ENCODE measurements around the gene DDIT3.

The DDIT3 gene

GRCh38 chr12:57479376-57480115, 40.8 kb downstream of the DDIT3 start, which contains the start of gene ARHGAP9:
TSS of gene ARHGAP9 (minus strand) at chr12:57479866. CDS start at chr12:57479406, 460 bp downstream.
- peak; percentile 71 for DNase-seq

DNA sequence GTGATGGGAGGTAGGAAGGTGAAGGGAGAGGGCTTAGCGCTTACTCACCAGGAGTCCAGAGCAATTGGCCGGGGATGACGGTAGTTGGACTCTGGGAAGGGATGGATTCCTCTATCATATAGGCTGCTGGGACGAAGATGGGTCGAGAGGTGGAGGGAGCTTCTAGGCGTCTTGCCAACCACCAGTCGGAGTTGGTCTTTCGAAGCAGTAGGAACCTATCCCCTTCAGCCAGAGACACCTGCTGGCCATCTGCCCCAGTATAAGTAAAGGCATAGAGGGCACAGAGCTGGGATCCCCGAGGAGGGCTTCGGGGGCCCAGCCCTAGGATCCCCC, 41.3 kb downstream of the DDIT3 start:
- DNase-seq: no peak

GRCh38 chr12:57477710-57478681, 42.3 kb downstream of the DDIT3 start:
- DNase-seq: peak; percentile 60

GRCh38 chr12:57476993-57477709, 43.2 kb downstream of the DDIT3 start:
- no peak for DNase-seq

GRCh38 chr12:57476162-57476992, 43.9 kb downstream of the DDIT3 start:
- DNase-seq: peak; percentile 87

DNA sequence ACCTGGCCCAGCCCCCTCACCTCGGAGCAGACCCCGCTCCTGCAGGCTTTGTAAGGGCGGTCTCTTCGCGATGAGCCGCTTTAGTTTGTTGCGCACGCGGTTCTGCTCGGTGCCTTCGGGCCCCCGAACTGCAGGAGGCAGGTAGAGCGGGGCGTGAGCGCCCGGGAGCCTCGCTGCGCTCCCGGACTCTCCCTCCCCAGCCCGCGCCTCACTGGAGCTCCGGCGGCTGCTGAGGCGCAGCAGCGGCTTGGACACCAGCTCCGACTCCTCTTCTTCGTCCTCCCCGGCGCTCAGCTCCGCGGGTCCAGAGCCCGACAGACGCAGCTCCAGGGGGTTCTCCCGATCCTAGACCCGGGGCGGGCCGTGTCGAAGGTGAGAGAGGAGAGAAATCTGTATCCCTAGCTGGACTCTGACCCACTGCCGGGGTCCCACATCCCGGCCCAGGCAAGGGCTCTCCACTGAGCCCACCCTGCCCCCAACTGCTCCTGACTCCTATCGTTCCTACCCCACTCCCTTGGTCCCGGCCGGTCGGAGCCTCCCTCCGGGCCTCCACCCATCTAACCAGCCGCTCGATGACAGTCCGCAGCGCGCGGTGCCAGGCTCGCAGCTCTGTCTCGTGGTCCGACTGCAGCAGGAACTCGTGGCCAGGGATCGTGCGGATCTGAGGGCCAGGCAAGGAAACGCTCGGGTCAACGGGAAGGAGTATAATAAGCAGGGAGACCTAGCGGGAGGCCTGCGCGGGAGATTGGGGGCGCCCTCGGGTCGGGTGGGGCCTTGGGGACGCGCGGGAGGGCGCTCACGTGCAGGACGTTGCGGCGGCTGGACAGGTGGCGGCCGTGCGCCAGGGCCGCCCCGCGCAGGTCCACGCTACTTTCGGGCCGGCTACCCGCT, 44.8 kb downstream of the DDIT3 start:
- DNase-seq: no peak

GRCh38 chr12:57474862-57475261, 45.5 kb downstream of the DDIT3 start:
- no peak for DNase-seq

GRCh38 chr12:57474430-57474829, 45.9 kb downstream of the DDIT3 start:
- DNase-seq: no peak

GRCh38 chr12:57473886-57474285, 46.4 kb downstream of the DDIT3 start:
- DNase-seq: no peak

DNA sequence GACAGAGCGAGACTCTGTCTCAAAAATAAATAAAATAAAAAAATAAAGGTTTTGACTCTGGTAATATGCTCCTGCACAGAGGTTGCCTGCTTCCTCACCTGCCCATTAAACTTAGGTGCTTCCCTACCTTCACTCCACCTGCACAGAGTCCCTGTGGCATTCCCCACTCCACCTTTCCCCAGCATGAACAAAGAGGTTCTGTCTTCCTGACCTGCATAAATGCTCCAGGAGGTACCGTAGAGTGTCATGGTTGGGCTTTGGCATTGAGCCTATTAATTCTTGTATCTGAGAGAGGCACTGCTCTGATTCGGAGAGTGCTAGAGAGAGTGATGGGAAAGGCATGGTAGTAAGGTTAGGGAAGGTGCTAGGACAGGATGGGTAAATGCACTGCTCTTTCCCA, 46.9 kb downstream of the DDIT3 start:
- DNase-seq: no peak

DNA sequence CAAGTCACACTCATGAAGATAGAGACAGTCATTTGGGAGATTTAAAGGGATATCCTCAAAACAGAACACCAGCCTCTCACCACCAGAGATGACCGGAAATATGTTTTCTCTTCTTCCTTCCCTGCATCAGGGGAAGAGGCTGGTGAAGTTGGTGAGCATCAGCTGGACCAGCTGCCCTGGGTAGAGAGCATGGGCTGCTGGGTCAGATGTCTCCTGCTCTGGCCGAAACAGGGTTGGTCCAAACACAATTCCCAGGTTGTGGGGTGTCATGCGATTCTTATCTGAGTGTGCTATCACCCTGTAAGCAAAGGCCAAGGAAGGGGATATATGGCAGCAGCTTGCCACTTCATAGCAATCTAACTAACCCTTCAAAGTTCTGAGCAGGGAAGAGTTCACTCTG, 47.9 kb downstream of the DDIT3 start:
- no peak for DNase-seq

- no peak for DNase-seq
Observed at GRCh38 chr12:57471661-57472060, 48.7 kb downstream of the DDIT3 start.

GRCh38 chr12:57470970-57471656, 49.2 kb downstream of the DDIT3 start:
- no peak for DNase-seq

DNA sequence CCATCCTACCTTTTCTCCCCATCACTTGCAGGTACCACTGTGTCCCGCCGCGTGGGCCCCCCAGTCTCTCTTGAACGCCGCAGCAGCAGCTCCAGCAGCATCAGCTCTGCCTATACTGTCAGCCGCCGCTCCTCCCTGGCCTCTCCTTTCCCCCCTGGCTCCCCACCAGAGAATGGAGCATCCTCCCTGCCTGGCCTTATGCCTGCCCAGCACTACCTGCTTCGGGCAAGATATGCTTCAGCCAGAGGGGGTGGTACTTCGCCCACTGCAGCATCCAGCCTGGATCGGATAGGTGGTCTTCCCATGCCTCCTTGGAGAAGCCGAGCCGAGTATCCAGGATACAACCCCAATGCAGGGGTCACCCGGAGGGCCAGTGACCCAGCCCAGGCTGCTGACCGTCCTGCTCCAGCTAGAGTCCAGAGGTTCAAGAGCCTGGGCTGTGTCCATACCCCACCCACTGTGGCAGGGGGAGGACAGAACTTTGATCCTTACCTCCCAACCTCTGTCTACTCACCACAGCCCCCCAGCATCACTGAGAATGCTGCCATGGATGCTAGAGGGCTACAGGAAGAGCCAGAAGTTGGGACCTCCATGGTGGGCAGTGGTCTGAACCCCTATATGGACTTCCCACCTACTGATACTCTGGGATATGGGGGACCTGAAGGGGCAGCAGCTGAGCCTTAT, 49.9 kb downstream of the DDIT3 start:
- no peak for DNase-seq

GRCh38 chr12:57469296-57470164, 50.8 kb downstream of the DDIT3 start:
- DNase-seq: no peak

DNA sequence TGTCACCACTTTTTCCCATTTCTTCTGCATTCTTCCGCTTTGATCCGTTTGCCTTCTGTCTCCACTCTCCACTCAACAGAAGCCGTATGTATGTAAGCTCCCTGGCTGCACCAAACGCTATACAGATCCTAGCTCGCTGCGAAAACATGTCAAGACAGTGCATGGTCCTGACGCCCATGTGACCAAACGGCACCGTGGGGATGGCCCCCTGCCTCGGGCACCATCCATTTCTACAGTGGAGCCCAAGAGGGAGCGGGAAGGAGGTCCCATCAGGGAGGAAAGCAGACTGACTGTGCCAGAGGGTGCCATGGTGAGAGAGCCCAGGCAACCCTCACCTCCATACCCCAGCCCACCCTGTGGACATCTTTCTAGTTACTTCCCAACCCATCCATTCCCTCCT, 52.4 kb downstream of the DDIT3 start:
- DNase-seq: no peak

DNA sequence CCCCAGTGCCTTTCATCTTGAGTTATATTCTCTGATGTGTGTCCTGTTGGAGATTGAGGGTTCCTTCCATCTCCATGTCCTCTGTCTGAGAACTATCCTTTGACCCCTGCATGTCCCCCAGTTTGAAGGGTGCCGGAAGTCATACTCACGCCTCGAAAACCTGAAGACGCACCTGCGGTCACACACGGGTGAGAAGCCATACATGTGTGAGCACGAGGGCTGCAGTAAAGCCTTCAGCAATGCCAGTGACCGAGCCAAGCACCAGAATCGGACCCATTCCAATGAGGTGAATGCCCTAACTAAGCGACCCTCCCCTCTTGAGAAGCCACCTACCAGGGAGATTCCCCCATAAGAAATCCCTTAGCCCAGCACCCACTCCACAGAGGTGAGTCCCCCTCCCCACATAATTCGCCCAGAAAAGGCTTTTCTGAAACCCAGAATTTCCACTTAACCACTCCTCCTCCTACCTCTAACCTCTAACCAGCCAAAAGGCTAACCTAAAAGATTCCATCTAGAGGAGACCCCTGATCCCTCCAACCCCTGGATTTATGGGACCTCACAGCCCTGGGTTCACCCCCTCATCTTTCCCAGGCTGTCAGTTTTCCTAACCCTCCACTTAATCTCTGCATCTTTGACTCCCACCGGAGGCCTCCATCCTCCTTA, 53.0 kb downstream of the DDIT3 start:
- DNase-seq: no peak
